Measurements from ENCODE around the gene PRR18.

The PRR18 gene

DNA sequence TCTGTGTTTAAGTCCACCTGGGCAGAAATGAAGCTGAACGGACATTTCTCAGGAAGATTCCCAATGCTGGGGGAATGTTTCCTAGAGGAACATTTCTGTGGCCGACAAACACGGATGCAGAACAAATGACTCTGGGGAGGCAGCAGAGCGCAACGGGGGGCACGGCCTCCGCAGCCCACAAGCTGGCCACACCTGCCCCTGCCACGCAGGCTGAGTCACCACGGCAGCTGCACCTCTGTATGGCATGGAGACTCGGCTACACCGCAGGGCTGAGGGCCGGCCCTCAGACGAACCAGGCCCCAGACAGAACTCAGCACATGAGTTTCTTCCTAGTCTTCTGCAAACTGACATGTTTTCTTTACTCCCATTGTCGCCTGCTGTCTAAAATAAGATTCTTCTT is 10.0 kb upstream of the PRR18 start:
- in situ Hi-C loops (cut with HindIII; ENCODE audit: low pct_ligation_motif_present, low sequenced_read_pairs) = no loop called here
- DNase-seq = no peak
- H3K27ac ChIP-seq = no peak overlapping the region
- TF ChIP-seq, protein P1, sequence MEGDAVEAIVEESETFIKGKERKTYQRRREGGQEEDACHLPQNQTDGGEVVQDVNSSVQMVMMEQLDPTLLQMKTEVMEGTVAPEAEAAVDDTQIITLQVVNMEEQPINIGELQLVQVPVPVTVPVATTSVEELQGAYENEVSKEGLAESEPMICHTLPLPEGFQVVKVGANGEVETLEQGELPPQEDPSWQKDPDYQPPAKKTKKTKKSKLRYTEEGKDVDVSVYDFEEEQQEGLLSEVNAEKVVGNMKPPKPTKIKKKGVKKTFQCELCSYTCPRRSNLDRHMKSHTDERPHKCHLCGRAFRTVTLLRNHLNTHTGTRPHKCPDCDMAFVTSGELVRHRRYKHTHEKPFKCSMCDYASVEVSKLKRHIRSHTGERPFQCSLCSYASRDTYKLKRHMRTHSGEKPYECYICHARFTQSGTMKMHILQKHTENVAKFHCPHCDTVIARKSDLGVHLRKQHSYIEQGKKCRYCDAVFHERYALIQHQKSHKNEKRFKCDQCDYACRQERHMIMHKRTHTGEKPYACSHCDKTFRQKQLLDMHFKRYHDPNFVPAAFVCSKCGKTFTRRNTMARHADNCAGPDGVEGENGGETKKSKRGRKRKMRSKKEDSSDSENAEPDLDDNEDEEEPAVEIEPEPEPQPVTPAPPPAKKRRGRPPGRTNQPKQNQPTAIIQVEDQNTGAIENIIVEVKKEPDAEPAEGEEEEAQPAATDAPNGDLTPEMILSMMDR (IDR thresholded peaks at IDR 0.05; ENCODE audit: low read depth, low read length, missing control alignments) = no peak
- no peak overlapping the region for H3K4me3 ChIP-seq (ENCODE audit: low read depth, low read length)
- H3K27me3 ChIP-seq (replicated peaks) = no peaks in the 10 kb centered on the region
- peaks cover 12% of the 10 kb centered on the region for H3K36me3 ChIP-seq (replicated peaks)

- in situ Hi-C loops (cut with HindIII; ENCODE audit: low pct_ligation_motif_present, low sequenced_read_pairs) = no loop called here
- no peak overlapping the region for H3K4me3 ChIP-seq (ENCODE audit: low read depth, low read length)
- TF ChIP-seq, protein P1 (IDR thresholded peaks at IDR 0.05; ENCODE audit: low read depth, low read length, missing control alignments) = no peak
- no peak overlapping the region for H3K27ac ChIP-seq
- no peak for DNase-seq
- peaks cover 11% of the 10 kb centered on the region for H3K36me3 ChIP-seq (replicated peaks)
- no peaks in the 10 kb centered on the region for H3K27me3 ChIP-seq (replicated peaks)
Observed at GRCh38 chr6:166317261-166318212, 9.3 kb upstream of the PRR18 start.

DNA sequence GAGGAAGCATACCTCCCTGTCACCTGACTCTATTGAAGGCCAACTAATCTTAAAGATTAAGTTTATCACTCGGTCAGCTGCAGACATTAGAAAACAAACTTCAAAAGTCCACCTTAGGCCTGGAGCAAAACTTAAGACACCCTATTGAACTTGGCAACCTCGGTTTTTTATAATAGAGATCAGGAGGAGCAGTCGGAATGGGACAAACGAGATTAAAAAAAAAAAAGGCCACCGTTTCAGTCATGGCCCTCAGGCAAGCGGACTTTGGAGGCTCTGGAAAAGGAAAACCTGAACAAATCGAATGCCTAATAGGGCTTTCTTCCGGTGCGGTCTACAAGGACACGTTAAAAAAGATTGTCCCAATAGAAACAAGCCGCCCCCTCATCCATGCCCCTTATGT is 7.2 kb upstream of the PRR18 start:
- in situ Hi-C loops (cut with HindIII; ENCODE audit: low pct_ligation_motif_present, low sequenced_read_pairs) = no loop called here
- no peak for DNase-seq
- H3K4me3 ChIP-seq (ENCODE audit: low read depth, low read length) = no peak overlapping the region
- H3K36me3 ChIP-seq (replicated peaks) = peaks cover 2% of the 10 kb centered on the region
- H3K27me3 ChIP-seq (replicated peaks) = no peaks in the 10 kb centered on the region
- TF ChIP-seq, protein P1 (IDR thresholded peaks at IDR 0.05; ENCODE audit: low read depth, low read length, missing control alignments) = no peak
- H3K27ac ChIP-seq = no peak overlapping the region

DNA sequence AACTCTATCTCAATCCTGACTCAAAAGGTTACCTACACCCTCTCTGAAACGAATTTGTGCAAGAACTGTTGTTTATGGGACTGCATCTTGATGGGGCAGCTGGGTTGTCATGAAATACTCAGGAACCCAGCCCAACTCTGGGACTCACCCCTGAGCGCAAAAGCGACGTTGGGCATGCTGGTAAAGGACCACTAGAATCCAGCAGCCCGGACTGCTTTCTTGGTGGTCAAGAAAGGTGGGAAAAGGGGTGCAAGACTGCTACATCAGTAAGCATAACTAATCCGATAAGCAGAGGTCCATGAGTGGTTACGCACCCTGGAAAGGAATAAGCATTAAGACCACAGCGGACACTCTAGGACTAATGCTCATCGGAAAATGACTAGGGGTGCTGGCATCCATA is 6.3 kb upstream of the PRR18 start:
- Histone ChIP-seq H3K36me3 (replicated peaks) (peaks cover 2% of the 10 kb centered on the region), H3K27me3 (replicated peaks) (peaks cover 8% of the 10 kb centered on the region), H3K4me3 (ENCODE audit: low read depth, low read length) (no peak overlapping the region), H3K27ac (no peak overlapping the region)
- TF ChIP-seq, protein P1 (IDR thresholded peaks at IDR 0.05; ENCODE audit: low read depth, low read length, missing control alignments) = no peak
- DNase-seq = no peak
- in situ Hi-C loops (cut with HindIII; ENCODE audit: low pct_ligation_motif_present, low sequenced_read_pairs) = no loop called here

DNA sequence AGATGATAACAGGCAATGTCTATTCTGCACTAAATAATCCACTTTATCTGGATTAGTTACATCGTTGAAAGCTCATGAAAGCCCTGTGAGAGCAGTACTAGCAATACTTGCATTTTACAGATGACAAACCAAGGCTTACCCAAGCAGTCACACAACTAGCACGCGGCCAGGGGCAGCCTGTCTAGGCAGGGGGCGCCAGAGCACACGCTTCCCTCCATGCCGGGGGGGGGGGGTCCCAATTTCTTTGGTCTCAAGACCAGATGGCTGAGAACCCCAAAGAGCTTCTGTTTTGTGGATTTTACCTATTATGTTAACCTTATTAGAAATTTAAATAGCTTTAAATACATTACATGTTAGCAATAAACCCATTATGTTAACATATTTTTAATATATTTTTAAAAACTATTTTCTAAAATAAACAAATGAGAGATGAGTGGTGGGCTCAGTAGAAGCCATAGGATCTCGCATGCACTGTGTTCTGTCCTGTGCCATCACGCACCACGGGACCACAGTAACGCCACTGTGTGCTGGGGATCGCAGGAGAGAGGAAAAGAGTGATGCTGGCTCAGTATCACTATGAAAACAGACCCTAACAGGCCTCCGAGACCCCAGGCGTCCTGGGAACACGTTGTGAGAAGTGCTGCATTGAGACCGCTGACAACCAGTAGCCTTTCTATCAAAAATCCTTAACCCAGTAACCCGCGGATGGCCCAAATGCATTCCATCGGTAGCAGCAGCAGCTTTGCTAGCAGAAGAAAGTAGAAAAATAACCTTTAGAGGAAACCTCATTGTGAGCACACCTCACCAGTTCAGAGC is 5.3 kb upstream of the PRR18 start:
- Histone ChIP-seq H3K27ac (no peak overlapping the region), H3K27me3 (replicated peaks) (peaks cover 18% of the 10 kb centered on the region), H3K36me3 (replicated peaks) (no peaks in the 10 kb centered on the region), H3K4me3 (ENCODE audit: low read depth, low read length) (no peak overlapping the region)
- TF ChIP-seq, protein P1 (IDR thresholded peaks at IDR 0.05; ENCODE audit: low read depth, low read length, missing control alignments) = peak; percentile 84
- in situ Hi-C loops (cut with HindIII; ENCODE audit: low pct_ligation_motif_present, low sequenced_read_pairs) = no loop called here
- DNase-seq = no peak

Data from brain microvascular endothelial cell (primary cell).